VCaP (cell line): ENCODE data around the gene CHRNA7.
"Not testable (repeated sequence)": the region's sequence is repeated elsewhere in the genome, so short reads cannot be mapped to it uniquely, and the experiment has no call there.

Experiments used
- H3K27ac ChIP-seq: fragments of 450-650 bp; 2 replicates; pipeline ENCODE4 v1.5.1; 2017
- TF ChIP-seq, protein P1 (sequence below): fragments of 450-650 bp; conservative IDR thresholded peaks from 2 replicates; pipeline ENCODE4 v1.5.1; 2017; ENCODE audit warnings: mild to moderate bottlenecking, moderate library complexity

The CHRNA7 gene

DNA sequence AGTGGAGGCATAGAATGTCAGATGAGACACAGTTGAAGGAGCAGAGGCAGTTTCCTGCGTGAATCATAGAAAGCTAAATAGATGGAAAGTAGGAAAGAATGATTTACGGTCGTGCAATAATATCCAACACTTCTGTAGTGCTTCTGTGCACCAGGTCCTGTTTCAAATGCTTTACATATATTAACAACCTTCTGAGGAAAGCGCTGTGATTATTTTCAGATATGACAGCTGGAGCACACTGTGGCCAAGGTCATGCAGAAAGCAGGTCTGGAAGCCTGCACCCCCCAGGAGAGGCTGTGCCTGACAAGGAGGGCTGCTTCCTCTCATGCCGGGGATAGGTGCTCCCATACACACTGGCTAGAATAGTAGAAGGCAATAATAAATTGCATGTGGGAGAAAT, 104.5 kb downstream of the CHRNA7 start:
- no peak overlapping the region for H3K27ac ChIP-seq
- TF ChIP-seq, protein P1, sequence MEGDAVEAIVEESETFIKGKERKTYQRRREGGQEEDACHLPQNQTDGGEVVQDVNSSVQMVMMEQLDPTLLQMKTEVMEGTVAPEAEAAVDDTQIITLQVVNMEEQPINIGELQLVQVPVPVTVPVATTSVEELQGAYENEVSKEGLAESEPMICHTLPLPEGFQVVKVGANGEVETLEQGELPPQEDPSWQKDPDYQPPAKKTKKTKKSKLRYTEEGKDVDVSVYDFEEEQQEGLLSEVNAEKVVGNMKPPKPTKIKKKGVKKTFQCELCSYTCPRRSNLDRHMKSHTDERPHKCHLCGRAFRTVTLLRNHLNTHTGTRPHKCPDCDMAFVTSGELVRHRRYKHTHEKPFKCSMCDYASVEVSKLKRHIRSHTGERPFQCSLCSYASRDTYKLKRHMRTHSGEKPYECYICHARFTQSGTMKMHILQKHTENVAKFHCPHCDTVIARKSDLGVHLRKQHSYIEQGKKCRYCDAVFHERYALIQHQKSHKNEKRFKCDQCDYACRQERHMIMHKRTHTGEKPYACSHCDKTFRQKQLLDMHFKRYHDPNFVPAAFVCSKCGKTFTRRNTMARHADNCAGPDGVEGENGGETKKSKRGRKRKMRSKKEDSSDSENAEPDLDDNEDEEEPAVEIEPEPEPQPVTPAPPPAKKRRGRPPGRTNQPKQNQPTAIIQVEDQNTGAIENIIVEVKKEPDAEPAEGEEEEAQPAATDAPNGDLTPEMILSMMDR, result no peak

DNA sequence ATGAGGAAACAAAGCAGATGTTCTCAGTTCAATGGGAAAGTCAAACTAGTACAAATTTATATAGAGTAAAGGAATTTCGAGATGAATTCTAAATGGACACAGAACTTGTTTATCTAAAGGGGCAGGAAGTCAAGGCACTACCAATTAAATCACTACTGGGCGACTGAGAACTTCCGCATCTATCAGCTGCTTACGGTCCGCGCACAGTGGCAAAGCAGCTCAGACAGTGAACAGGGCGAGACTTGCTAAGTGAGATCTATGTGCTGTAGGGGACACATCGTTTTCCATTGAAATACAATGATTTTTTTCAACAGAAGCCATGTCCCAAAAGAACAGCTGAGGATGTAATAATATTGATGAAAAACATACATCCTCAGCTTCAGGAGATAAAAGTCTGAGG, 105.0 kb downstream of the CHRNA7 start:
- TF ChIP-seq, protein P1, result no peak

DNA sequence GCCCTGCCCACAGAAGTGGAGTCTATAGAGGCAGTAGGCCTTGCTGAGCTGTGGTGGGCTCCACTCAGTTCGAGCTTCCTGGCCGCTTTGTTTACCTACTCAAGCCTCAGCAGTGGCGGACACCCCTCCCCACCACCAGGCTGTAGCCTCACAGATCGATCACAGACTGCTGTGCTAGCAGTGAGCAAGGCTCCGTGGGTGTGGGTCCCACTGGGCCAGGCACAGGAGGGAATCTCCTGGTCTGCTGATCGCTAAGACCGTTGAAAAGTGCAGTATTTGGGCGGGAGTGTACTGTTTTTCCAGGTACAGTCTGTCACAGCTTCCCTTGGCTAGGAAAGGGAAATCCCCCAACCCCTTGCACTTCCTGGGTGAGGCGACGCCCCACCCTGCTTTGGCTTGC, 115.2 kb downstream of the CHRNA7 start:
- H3K27ac ChIP-seq, result not testable (repeated sequence)

More for the DNA sequence above, 105.0 kb downstream of the CHRNA7 start:
- H3K27ac ChIP-seq, result no peak overlapping the region

DNA sequence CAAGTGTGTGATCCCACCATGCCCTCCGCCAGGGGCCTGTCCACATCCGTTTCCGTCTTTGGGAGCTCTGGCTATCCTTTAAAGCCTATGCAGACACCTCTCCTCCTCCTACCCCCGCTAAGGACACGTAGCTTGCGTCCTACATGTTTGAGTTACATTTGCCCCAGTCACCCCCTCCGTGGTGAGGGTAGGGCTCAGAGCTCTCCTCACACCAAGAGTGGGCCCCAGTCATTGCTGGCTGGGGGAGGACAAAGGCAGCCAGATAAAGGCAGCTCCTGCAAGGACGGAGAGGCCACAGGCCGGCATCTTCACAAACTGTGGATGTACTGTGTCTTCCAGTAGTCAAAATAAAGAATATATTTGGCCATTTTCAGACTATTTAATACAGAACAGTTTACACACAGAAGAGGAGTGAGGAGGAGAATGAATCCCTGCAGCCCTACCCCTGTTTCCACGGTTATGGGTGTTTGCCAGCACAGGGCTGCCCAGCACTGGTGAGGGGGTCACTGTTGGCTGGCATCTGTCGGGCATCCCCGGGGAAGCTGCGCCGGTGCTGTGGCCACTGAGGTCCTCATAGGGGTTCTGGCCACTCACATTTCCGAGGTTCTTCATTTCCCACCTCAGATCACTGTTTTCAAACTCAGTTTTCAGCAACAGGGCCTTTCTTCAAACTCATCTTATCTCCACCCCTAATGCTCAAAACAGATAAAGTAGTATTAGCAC, 118.7 kb downstream of the CHRNA7 start:
- H3K27ac ChIP-seq, result no peak overlapping the region
- TF ChIP-seq, protein P1, result no peak

DNA sequence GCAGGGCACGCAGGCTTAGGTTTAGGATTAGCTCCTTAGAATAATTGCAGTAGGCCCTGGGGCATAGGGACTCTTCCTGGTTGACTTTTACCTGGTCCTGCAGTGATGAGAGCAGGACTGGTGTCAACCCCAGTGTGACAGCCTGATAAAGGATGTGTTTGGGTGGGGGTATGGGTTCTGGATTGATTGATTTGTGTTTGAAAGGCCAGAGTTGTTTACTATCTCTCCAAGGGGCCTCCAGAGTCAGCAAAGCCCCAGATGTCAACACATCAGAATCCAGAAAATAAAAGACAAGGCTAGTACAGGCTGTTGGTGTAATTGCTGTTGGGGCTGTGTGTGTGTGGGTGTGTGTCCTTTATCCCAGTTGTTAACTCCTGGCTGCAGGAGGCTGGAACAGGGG, 122.3 kb downstream of the CHRNA7 start:
- TF ChIP-seq, protein P1, result no peak
- H3K27ac ChIP-seq, result no peak overlapping the region

DNA sequence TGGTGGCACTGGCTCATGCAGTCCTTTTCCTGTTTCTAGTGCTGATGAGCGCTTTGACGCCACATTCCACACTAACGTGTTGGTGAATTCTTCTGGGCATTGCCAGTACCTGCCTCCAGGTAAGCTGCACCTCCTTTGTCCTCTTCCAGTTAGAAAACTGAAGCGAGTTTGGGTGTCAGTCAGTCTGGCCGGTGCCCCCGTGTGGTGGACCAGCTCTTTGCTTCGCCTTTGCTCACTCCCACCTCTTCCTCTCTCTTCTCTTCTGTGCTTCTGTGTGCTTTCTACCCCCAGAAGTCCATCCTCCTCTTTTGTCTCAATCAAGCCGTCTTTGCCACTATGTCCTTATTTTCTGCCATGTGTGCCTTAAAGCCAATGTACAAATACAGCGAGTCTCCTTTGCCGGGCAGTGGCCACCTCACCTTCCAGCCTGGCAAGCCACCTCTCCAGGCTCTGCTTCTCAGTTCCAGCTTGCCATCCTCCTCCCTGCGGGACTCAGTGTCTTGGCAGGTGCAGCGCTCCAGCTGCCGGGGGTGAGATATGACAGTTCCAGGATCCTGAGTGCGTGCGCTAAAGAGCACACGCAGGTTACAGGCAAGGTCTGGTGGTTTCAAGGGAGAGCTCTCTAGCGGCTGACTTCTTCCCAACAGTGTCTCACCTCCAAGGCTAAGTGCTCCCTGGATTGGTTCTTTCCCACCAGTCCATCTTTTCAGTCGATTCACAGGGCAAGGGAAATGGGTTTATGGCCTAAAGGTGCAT, 123.7 kb downstream of the CHRNA7 start:
- not testable (repeated sequence) for H3K27ac ChIP-seq

DNA sequence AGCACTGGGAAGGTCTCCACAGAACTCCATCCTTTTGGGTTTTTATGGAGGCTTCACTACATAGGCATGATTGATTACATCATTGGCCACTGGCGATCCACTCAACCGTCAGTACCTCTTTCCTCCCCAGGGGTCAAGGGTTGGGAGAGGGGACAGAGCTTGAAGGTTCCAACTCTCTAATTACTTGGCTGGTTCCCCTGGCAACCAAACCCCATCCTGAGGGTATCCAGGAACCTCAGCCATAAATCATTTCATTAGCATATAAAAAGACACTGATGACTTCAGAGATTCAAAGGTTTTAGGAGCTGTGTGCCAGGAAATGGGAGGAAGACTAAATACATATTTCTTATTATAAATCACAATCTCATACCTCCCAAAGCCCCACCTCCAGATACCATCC, 131.8 kb downstream of the CHRNA7 start:
- H3K27ac ChIP-seq, result not testable (repeated sequence)

DNA sequence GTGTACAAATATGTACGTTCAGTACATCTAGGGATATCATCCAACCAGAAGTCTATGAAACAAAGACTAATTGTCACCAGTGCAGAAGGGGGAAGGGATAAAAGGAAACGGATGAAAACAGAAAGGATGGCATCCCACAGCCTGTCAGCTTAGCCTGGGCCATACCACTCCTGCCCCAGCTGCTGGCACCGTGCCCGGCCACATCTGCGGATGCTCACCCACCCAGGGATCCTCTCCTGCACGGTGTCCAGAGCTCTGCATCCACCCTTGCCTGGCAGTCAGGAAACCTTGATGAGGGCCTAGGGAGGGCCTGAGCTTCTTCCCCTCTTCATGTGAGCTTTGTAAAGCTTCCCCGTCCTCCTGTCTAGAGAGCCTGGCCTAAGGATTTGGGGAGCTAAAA, 133.8 kb downstream of the CHRNA7 start:
- not testable (repeated sequence) for H3K27ac ChIP-seq

DNA sequence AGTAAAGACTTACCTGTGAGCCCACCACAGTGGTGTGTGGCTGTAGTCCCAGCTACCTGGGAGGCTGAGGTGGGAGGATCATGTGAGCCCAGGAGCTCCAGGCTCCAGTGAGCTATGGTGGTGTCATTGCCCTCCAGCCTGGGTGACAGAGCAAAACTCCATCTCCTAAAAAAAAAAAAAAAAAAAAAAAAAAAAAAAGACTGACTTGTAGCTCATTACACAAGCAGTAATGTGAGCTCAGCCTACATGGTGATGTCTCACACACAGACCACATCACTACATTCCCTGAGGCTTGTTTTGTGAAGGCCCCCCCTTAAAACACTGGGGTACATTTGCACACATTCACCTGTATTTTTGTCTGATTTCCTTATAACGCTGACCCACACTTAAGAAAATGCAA, 134.4 kb downstream of the CHRNA7 start:
- H3K27ac ChIP-seq, result not testable (repeated sequence)

DNA sequence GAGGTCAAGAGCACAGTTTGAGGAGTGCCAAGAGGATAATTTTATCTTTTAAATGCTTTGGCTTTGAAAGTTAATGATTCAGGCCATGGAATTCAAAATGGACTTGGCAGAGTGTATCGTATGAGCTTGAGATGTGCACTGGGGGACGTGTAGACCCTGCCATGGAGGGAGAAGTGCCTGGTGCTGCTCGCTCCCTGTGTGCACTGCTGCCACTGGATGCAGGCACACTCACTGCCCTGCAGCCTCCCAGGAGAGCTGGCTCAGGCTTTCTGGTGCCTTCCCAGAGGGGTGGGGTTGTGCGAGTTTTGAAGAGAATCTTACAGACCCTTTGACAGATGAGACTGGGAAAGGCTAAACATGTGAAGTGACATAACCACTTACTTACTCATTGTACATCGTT, 135.5 kb downstream of the CHRNA7 start:
- H3K27ac ChIP-seq, result not testable (repeated sequence)

DNA sequence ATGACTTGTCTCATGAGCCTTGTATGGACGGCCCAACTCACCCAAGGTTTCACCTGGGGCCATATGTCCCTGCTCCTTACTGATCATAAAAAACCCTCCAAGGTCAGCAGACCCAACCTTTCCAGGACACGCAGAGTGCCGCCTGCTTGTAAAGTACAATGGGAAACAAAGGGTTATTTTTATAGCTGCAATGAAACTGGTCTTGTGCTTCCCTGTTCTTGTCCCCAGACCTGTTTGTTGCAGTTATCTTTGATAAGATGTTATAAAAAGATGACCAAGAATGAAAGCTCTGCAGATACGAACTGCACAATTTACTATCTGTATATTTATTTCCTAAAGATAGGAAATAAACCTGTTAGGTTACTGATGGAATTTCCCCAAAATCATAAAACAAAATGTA, 136.0 kb downstream of the CHRNA7 start:
- H3K27ac ChIP-seq, result not testable (repeated sequence)

DNA sequence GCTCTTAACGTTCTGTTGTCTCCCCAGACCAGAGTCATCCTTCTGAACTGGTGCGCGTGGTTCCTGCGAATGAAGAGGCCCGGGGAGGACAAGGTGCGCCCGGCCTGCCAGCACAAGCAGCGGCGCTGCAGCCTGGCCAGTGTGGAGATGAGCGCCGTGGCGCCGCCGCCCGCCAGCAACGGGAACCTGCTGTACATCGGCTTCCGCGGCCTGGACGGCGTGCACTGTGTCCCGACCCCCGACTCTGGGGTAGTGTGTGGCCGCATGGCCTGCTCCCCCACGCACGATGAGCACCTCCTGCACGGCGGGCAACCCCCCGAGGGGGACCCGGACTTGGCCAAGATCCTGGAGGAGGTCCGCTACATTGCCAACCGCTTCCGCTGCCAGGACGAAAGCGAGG, 137.6 kb downstream of the CHRNA7 start:
- not testable (repeated sequence) for H3K27ac ChIP-seq

DNA sequence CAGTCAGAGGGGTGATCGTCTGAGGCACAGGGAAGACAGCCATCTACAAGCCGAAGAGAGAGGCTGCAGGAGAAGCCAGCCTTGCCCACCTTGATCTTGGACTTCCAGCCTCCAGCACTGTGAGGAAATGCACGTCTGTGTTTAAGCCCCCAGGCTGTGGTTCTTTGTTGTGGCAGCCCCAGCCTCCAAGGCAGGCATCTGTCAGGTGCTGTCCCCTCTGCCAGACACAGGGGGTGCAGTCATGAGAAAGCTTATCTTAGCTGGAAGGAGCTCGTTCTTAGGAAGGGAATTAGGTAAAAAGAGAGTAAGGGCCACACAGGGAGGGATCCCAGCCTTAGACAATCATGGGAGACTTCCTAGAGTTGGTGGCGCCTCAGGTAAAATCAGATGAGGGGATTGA, 150.3 kb downstream of the CHRNA7 start:
- H3K27ac ChIP-seq, result not testable (repeated sequence)

DNA sequence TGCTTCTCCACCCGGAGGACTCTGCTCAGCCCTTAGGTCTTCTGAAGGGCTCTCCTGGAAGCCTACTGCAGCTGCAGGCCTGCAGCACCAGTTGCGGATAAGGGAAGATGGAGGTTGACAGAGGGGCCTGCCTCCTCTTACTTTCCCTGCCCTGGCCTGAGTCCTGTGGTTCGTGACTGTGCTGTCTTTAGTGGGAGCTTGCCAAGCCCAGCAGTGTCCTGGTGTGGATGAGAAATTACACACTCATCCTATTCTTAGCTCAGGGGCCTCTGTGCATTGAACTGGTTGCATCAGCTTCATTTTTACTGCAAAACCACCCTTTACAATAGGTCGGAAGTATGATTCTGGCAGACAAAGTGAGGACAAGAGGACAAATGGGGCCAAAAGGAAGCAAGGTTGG, 163.5 kb downstream of the CHRNA7 start:
- not testable (repeated sequence) for H3K27ac ChIP-seq

DNA sequence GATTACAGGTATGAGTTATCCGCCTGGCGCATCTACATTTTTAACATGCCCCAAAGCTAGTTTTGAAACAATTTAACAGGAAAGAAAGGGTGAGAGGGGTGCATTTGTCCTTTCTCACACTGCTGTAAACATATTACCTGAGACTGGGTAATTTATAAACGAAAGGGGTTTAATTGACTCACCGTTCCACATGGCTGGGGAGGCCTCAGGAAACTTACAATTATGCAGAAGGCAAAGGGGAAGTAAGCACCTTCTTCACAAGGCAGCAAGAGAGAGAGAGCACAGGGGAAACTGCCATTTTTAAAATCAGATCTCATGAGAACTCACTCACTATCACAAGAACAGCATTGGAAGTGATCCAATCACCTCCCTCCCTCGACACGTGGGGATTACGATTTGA, 165.9 kb downstream of the CHRNA7 start:
- H3K27ac ChIP-seq, result not testable (repeated sequence)

DNA sequence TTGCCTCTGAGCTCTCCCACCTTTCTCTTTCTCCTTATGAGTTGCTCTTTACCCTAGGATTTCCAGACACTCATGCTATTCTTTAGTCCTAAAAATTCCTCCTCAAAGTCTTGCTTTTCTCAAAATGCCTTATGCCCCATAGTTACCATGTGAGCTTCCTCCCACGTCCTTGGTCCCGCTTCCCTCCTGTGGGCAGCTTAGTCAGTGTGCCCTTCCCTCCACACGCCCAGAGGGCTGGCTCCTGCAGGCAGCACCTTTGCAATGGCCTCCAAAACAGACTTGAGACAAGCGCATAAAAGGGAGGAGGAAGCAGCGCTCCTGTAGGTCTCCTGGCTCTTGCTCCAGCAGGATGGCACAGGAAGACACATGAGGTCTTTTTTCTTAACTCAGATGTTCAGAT, 168.6 kb downstream of the CHRNA7 start:
- not testable (repeated sequence) for H3K27ac ChIP-seq

DNA sequence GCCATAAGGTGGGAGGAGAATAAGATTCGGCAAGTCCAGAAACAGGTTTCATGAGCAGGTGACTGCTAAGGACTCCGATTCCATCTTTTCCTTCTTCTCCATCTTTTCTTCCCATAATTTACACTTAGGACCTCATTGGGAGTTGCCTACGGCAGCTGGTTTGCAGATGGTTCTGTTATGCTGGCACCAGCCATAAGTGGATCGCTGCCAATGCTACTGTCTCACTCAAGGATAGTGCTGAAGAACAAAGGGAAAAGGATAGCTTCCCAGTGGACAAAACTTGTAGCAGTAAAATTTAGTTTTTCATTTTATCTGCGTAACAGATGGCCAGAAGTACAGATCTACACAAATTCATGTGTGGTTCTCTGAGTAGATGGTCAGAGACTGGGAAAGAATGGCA, 178.8 kb downstream of the CHRNA7 start:
- not testable (repeated sequence) for H3K27ac ChIP-seq
